GM12801 (cell line): ENCODE data around the gene TMEM41A.

Experiments used
- CTCF ChIP-seq: IDR thresholded peaks from one replicate; pipeline ENCODE4 v1.5.1; 2011; ENCODE audit warnings: control low read depth; ENCODE audit not compliant: insufficient read length; ENCODE audit errors: extremely low read depth

TMEM41A gene

GRCh38 chr3:185528532-185528931, 29.7 kb upstream of the TMEM41A start:
- no peak for TF ChIP-seq CTCF

GRCh38 chr3:185527364-185527763, 28.5 kb upstream of the TMEM41A start:
- TF ChIP-seq CTCF: no peak

GRCh38 chr3:185526349-185526951, 27.6 kb upstream of the TMEM41A start:
- TF ChIP-seq CTCF: no peak

- TF ChIP-seq CTCF: no peak
Measured at GRCh38 chr3:185521349-185522138, 22.7 kb upstream of the TMEM41A start.

GRCh38 chr3:185519021-185519420, 20.2 kb upstream of the TMEM41A start:
- TF ChIP-seq CTCF: no peak

- TF ChIP-seq CTCF: no peak
Measured at GRCh38 chr3:185517387-185518130, 18.7 kb upstream of the TMEM41A start.

- TF ChIP-seq CTCF: no peak
Measured at GRCh38 chr3:185511711-185512110, 12.9 kb upstream of the TMEM41A start.
